KOPT-K1 (cell line): ENCODE data around the gene TPBGL.

Experiments used
- H3K27ac ChIP-seq: fragments of 200-600 bp; sonication (generic); 2 replicates; pipeline ENCODE4 v1.5.1; 2016; ENCODE audit warnings: antibody characterized with exemption, mild to moderate bottlenecking, low read depth, low read length; ENCODE audit not compliant: poor library complexity, severe bottlenecking
- H3K36me3 ChIP-seq: fragments of 200-600 bp; sonication (generic); 2 replicates; pipeline ENCODE4 v1.5.1; 2017; ENCODE audit warnings: antibody characterized with exemption, mild to moderate bottlenecking, low read length, moderate library complexity; ENCODE audit not compliant: insufficient read depth
- H3K9me3 ChIP-seq: fragments of 200-600 bp; sonication (generic); 2 replicates; pipeline ENCODE4 v1.5.1; 2017; ENCODE audit warnings: antibody characterized with exemption, low read length, mild to moderate bottlenecking; ENCODE audit not compliant: insufficient read depth, poor library complexity, severe bottlenecking

The TPBGL gene

GRCh38 chr11:75236062-75236461 is 4.5 kb upstream of the TPBGL start:
- Histone ChIP-seq H3K9me3 (no peaks in the 10 kb centered on the region), H3K36me3 (no peaks in the 10 kb centered on the region), H3K27ac (no peak overlapping the region)

- H3K27ac ChIP-seq, result no peak overlapping the region
- H3K9me3 ChIP-seq, result no peaks in the 10 kb centered on the region
- no peaks in the 10 kb centered on the region for H3K36me3 ChIP-seq
These were observed 3.5 kb upstream of the TPBGL start for GRCh38 chr11:75237050-75237449.

- H3K27ac ChIP-seq, result no peak overlapping the region
- H3K9me3 ChIP-seq, result no peaks in the 10 kb centered on the region
These were observed 1.8 kb upstream of the TPBGL start for GRCh38 chr11:75238595-75239440.

GRCh38 chr11:75239531-75240290 is 863 bp upstream of the TPBGL start:
- no peak overlapping the region for H3K27ac ChIP-seq
- no peaks in the 10 kb centered on the region for H3K9me3 ChIP-seq
- H3K36me3 ChIP-seq, result no peaks in the 10 kb centered on the region

More at GRCh38 chr11:75238595-75239440, 1.8 kb upstream of the TPBGL start:
- H3K36me3 ChIP-seq, result no peaks in the 10 kb centered on the region

GRCh38 chr11:75241036-75241905 is 697 bp downstream of the TPBGL start:
- no peaks in the 10 kb centered on the region for H3K9me3 ChIP-seq
- no peaks in the 10 kb centered on the region for H3K36me3 ChIP-seq
- no peak overlapping the region for H3K27ac ChIP-seq

- H3K36me3 ChIP-seq, result no peaks in the 10 kb centered on the region
- no peaks in the 10 kb centered on the region for H3K9me3 ChIP-seq
- H3K27ac ChIP-seq, result no peak overlapping the region
These were observed 1.5 kb downstream of the TPBGL start for GRCh38 chr11:75241906-75242644.

- Histone ChIP-seq H3K27ac (no peak overlapping the region), H3K9me3 (no peaks in the 10 kb centered on the region), H3K36me3 (no peaks in the 10 kb centered on the region)
These were observed 2.4 kb downstream of the TPBGL start for GRCh38 chr11:75242722-75243600.

GRCh38 chr11:75244052-75244814 is 3.7 kb downstream of the TPBGL start:
- H3K9me3 ChIP-seq, result no peaks in the 10 kb centered on the region
- no peaks in the 10 kb centered on the region for H3K36me3 ChIP-seq
- H3K27ac ChIP-seq, result no peak overlapping the region

- H3K27ac ChIP-seq, result no peak overlapping the region
- no peaks in the 10 kb centered on the region for H3K9me3 ChIP-seq
- H3K36me3 ChIP-seq, result no peaks in the 10 kb centered on the region
These were observed 4.9 kb downstream of the TPBGL start for GRCh38 chr11:75245356-75246005.

GRCh38 chr11:75246006-75246670 is 5.6 kb downstream of the TPBGL start:
- H3K9me3 ChIP-seq, result no peaks in the 10 kb centered on the region
- no peaks in the 10 kb centered on the region for H3K36me3 ChIP-seq
- no peak overlapping the region for H3K27ac ChIP-seq

GRCh38 chr11:75246671-75247350 is 6.2 kb downstream of the TPBGL start:
- Histone ChIP-seq H3K27ac (no peak overlapping the region), H3K9me3 (no peaks in the 10 kb centered on the region)

GRCh38 chr11:75248924-75249256 is 8.3 kb downstream of the TPBGL start:
- no peak overlapping the region for H3K27ac ChIP-seq
- H3K36me3 ChIP-seq, result no peaks in the 10 kb centered on the region
- H3K9me3 ChIP-seq, result peaks cover 9% of the 10 kb centered on the region

More at GRCh38 chr11:75246671-75247350, 6.2 kb downstream of the TPBGL start:
- H3K36me3 ChIP-seq, result no peaks in the 10 kb centered on the region
